ENCODE measurements around the gene RAB14. TPM values are rescaled to one million over a fixed set of nuclear protein-coding genes. Genes with fewer than 3 reads are reported as not detected.

Gene RAB14
- 18.9 and 19.4 TPM in 2 replicates for total RNA-seq

GRCh38 chr9:121201738-121202533, at the start of gene RAB14:
Gene RAB14 (minus strand): TSS chr9:121201869. CDS start chr9:121193412, 8,457 bp downstream.

Other genes with a start within 250 kb of the RAB14 start
- 3.7 and 5.2 TPM in 2 replicates for gene C5, start 151.6 kb downstream of the RAB14 start, total RNA-seq
- gene CNTRL, start 126.9 kb downstream of the RAB14 start, total RNA-seq, result 3.1 and 7.5 TPM in 2 replicates
- 311 and 512 TPM in 2 replicates for gene GSN, start 66.3 kb upstream of the RAB14 start, total RNA-seq
- gene STOM, start 168.4 kb upstream of the RAB14 start, total RNA-seq, result 102 and 233 TPM in 2 replicates